Medulla oblongata (tissue), 1 donor: ENCODE results near the gene SDR42E1.

ENCODE experiments used
- DNase-seq: peaks from one replicate; pipeline ENCODE4 v3.0.0-alpha.2; 2015; ENCODE audit errors: extremely low spot score

SDR42E1 gene

GRCh38 chr16:82011199-82011641 is at the start of gene SDR42E1:
SDR42E1 (minus strand) TSS chr16:82011470; CDS start chr16:82000858, 10,612 bp downstream.
- no peak for DNase-seq

GRCh38 chr16:82059983-82060421 is 48.7 kb upstream of the SDR42E1 start:
- no peak for DNase-seq

- DNase-seq: no peak
These were observed 48.1 kb upstream of the SDR42E1 start for GRCh38 chr16:82059161-82059982.

- no peak for DNase-seq
These were observed 45.3 kb upstream of the SDR42E1 start for GRCh38 chr16:82056550-82056896.

- DNase-seq: no peak
These were observed 44.7 kb upstream of the SDR42E1 start for GRCh38 chr16:82055728-82056549.

GRCh38 chr16:82055117-82055516 is 43.8 kb upstream of the SDR42E1 start:
- DNase-seq: no peak

GRCh38 chr16:82051656-82052055 is 40.4 kb upstream of the SDR42E1 start:
- no peak for DNase-seq

- no peak for DNase-seq
These were observed 39.7 kb upstream of the SDR42E1 start for GRCh38 chr16:82050909-82051357.

GRCh38 chr16:82050506-82050905 is 39.2 kb upstream of the SDR42E1 start:
- DNase-seq: no peak

- no peak for DNase-seq
These were observed 38.2 kb upstream of the SDR42E1 start for GRCh38 chr16:82049484-82049883.

- no peak for DNase-seq
These were observed 36.5 kb upstream of the SDR42E1 start for GRCh38 chr16:82047787-82048186.

GRCh38 chr16:82047374-82047773 is 36.1 kb upstream of the SDR42E1 start:
- DNase-seq: no peak

GRCh38 chr16:82046941-82047340 is 35.7 kb upstream of the SDR42E1 start:
- no peak for DNase-seq

- no peak for DNase-seq
These were observed 35.3 kb upstream of the SDR42E1 start for GRCh38 chr16:82046541-82046940.

GRCh38 chr16:82045465-82045864 is 34.2 kb upstream of the SDR42E1 start:
- DNase-seq: no peak

GRCh38 chr16:82044585-82044911 is 33.3 kb upstream of the SDR42E1 start:
- DNase-seq: no peak

- DNase-seq: no peak
These were observed 32.7 kb upstream of the SDR42E1 start for GRCh38 chr16:82043680-82044584.

GRCh38 chr16:82042846-82043245 is 31.6 kb upstream of the SDR42E1 start:
- no peak for DNase-seq

GRCh38 chr16:82042144-82042543 is 30.9 kb upstream of the SDR42E1 start:
- no peak for DNase-seq

- DNase-seq: no peak
These were observed 30.3 kb upstream of the SDR42E1 start for GRCh38 chr16:82041542-82041941.

- no peak for DNase-seq
These were observed 29.0 kb upstream of the SDR42E1 start for GRCh38 chr16:82040296-82040695.

- no peak for DNase-seq
These were observed 26.4 kb upstream of the SDR42E1 start for GRCh38 chr16:82037666-82038065.
